ENCODE data around the gene LATS2.
A peak's percentile ranks its signal among the peaks of the same experiment; 100 is the strongest.

Gene LATS2

DNA sequence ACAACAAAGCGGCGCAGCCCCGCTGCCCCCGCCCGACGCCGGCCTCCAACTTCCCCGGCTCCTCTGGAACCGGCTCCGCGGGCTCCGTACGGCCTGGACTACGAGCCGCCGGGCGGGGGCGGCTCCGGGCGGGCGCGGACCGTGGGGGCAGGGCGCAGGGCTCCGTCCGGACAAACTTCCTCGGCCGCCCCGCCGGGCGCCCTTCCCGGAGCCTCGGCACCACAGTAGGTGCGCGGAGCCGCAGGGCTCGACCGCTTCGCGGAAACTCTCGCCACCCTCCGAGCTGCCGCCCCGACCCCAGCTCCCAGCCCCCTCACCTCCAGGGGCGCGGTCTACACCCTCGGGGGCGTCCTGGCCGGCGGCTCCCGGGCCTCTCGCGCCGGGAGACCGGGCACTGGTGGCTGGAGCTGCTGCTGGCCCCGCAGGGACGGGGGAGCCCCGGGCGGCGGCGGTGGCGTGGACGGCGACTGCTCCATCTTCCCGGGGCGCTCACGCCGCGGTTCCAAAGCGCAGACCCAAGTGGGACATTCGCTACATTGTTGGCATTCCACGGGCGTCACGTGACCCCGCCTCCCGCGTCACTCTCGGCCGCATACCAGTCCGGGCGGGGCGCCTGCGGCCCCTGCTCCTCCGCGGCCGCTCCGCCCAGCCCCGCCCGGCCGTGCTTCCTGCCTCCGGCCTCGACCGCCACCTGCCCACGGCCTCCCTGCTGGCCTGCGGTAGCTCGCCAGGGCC is at the start of gene LATS2:
Gene LATS2 (minus strand): TSS at position 558 of the 735 bp plus-strand sequence. CDS start 15,560 bp downstream, outside the sequence.
- Histone ChIP-seq H3K36me3 (no peaks in the 10 kb centered on the region), H3K4me3 (ENCODE audit: low read depth in 1 of 2, low read length in 1 of 2) (peak within 1 kb of the TSS; percentile 77 to 99), H3K27ac (peak within 1 kb of the TSS; percentile 98), H3K4me1 (ENCODE audit: control insufficient read depth in 1 of 2, insufficient read depth in 1 of 2, low read depth in 1 of 2, low read length in 1 of 2) (peaks cover 31 to 43% of the 10 kb centered on the region in 2 experiments), H3K9me3 (no peaks in the 10 kb centered on the region), H3K27me3 (no peaks in the 10 kb centered on the region)
- TF ChIP-seq, protein P1, sequence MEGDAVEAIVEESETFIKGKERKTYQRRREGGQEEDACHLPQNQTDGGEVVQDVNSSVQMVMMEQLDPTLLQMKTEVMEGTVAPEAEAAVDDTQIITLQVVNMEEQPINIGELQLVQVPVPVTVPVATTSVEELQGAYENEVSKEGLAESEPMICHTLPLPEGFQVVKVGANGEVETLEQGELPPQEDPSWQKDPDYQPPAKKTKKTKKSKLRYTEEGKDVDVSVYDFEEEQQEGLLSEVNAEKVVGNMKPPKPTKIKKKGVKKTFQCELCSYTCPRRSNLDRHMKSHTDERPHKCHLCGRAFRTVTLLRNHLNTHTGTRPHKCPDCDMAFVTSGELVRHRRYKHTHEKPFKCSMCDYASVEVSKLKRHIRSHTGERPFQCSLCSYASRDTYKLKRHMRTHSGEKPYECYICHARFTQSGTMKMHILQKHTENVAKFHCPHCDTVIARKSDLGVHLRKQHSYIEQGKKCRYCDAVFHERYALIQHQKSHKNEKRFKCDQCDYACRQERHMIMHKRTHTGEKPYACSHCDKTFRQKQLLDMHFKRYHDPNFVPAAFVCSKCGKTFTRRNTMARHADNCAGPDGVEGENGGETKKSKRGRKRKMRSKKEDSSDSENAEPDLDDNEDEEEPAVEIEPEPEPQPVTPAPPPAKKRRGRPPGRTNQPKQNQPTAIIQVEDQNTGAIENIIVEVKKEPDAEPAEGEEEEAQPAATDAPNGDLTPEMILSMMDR (IDR thresholded peaks at IDR 0.05) = peak; percentile 54

DNA sequence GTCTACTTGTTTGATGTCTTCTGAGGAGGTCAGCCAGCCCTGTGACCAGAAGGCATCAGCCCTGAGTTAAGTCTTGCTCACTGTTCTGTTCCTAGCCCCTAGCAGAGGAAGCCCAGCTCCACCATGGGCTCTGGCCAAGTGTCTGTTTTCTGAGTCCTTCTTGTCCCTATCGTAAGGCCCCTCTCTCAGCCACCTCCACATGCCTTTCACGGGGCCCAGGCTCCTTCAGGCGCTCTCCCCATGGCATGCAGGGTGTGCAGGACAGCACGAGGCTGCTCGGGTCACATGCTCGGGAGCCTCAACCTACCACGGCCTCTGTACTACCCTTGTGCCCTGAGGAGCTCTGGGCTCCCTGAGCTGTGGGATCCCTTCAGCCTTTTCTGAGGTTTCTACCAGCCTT is 47.8 kb upstream of the LATS2 start:
- H3K27me3 ChIP-seq = no peaks in the 10 kb centered on the region
- H3K4me1 ChIP-seq (ENCODE audit: control insufficient read depth in 1 of 2, insufficient read depth in 1 of 2, low read depth in 1 of 2, low read length in 1 of 2) = no peaks in the 10 kb centered on the region
- H3K36me3 ChIP-seq = no peaks in the 10 kb centered on the region
- no peaks in the 10 kb centered on the region for H3K9me3 ChIP-seq
- no peak overlapping the region for H3K27ac ChIP-seq
- H3K4me3 ChIP-seq (ENCODE audit: low read depth in 1 of 2, low read length in 1 of 2) = no peak overlapping the region
- TF ChIP-seq, protein P1 (IDR thresholded peaks at IDR 0.05) = no peak

DNA sequence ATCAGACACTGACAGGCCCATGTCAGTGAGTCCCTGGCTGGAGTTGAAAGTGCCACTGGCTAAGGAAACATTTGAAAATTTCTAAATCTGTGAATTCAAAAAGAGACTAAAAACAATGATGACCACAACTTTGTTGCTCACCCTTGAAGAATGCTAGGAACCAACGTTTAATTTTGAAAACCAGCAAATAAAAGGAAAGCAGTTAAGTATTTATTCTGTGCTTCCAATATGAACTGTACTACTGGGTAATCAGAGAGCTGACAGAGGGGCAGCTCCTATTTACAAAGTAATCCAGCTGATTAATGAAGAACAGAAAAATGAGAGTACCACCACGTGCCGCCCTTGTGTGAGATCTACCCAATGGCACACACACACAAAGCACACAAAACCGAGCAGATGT is 44.7 kb upstream of the LATS2 start:
- TF ChIP-seq, protein P1 (IDR thresholded peaks at IDR 0.05) = no peak
- no peak overlapping the region for H3K27ac ChIP-seq
- H3K4me1 ChIP-seq (ENCODE audit: control insufficient read depth in 1 of 2, insufficient read depth in 1 of 2, low read depth in 1 of 2, low read length in 1 of 2) = no peaks in the 10 kb centered on the region
- no peak overlapping the region for H3K4me3 ChIP-seq (ENCODE audit: low read depth in 1 of 2, low read length in 1 of 2)
- no peaks in the 10 kb centered on the region for H3K36me3 ChIP-seq
- H3K9me3 ChIP-seq = no peaks in the 10 kb centered on the region
- H3K27me3 ChIP-seq = no peaks in the 10 kb centered on the region

DNA sequence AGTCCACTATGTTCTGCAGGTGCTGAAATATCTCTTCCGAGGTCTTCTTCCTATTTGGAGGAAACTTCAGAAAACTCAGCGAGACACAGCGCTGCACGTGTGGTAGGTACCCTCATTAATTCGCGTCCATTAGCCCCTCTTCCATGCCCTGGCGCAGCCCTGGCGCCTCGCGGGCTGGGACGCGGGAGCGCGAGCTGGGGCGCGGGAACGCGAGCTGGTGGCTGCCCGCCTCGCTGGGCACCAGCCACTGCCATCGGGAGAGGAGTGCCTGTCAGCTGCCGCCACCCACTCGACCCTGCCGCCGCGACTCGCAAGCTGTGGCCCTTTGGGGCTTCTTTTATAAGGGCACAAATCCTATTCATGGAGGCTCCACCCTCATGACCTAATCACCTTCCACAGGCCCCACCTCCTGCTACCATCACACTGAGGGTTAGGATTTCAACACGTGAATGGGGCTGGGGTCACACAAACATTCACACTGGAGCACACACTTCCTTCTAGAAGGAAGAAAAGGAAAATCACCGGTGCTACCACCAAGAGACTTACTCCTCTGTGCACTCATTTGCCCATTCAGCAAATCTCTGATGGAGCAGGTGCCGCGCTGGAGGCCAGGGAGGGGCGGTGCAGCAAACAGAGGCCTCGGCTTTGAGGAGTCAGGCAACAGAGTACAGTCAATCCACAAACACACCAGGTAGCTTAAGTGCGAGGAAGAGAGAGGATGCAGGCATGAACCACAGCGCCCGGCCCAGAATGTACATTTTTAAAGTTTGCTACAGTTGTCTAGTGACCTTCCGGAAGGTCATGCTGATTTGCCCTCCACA is 43.0 kb upstream of the LATS2 start:
- Histone ChIP-seq H3K4me3 (ENCODE audit: low read depth in 1 of 2, low read length in 1 of 2) (no peak overlapping the region), H3K27ac (no peak overlapping the region), H3K4me1 (ENCODE audit: control insufficient read depth in 1 of 2, insufficient read depth in 1 of 2, low read depth in 1 of 2, low read length in 1 of 2) (no peaks in the 10 kb centered on the region), H3K27me3 (no peaks in the 10 kb centered on the region), H3K9me3 (no peaks in the 10 kb centered on the region), H3K36me3 (no peaks in the 10 kb centered on the region)
- TF ChIP-seq, protein P1 (IDR thresholded peaks at IDR 0.05) = no peak

DNA sequence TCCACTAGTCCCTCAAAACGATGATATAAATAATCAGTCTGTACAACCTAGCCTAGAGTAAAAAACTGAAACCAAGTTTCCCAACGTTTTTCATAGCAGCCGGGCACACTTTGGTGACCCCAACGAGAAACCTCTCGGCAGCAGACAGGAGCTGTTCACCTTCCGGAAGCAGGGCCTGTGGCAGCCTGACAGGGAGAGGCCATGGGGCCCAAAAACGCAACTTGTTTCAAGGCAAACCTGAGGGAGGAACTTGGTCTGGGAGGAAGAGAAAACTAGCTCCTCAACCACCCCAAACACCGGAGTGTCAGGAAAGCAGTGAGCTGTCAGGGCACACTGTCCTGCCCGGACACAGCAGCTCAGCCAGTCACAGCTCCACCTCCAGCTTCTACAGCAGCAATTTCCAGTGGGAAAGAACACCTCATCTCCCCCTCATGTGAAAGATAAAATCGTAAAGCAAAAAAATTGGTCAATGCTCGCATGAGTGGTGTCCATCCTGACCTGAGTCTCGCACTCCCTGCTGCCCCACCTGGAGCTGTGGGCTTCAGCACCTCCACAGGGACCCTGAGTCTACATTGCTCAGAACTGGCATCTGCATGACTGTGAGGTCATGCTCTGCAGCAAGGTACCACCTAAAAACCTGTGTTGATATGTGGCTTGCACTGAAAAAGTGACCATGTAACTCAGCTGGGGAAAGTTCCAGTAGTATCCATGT is 40.6 kb upstream of the LATS2 start:
- H3K27me3 ChIP-seq = no peaks in the 10 kb centered on the region
- no peaks in the 10 kb centered on the region for H3K4me1 ChIP-seq (ENCODE audit: control insufficient read depth in 1 of 2, insufficient read depth in 1 of 2, low read depth in 1 of 2, low read length in 1 of 2)
- no peak overlapping the region for H3K4me3 ChIP-seq (ENCODE audit: low read depth in 1 of 2, low read length in 1 of 2)
- TF ChIP-seq, protein P1 (IDR thresholded peaks at IDR 0.05) = no peak
- no peaks in the 10 kb centered on the region for H3K36me3 ChIP-seq
- H3K9me3 ChIP-seq = no peaks in the 10 kb centered on the region
- no peak overlapping the region for H3K27ac ChIP-seq

Data from neutrophil (primary cell).